Measurements from ENCODE around the gene DMD.

GRCh38 chrX:31449965-31450364 is 1761.4 kb downstream of the DMD start:
- TF ChIP-seq, protein P1, sequence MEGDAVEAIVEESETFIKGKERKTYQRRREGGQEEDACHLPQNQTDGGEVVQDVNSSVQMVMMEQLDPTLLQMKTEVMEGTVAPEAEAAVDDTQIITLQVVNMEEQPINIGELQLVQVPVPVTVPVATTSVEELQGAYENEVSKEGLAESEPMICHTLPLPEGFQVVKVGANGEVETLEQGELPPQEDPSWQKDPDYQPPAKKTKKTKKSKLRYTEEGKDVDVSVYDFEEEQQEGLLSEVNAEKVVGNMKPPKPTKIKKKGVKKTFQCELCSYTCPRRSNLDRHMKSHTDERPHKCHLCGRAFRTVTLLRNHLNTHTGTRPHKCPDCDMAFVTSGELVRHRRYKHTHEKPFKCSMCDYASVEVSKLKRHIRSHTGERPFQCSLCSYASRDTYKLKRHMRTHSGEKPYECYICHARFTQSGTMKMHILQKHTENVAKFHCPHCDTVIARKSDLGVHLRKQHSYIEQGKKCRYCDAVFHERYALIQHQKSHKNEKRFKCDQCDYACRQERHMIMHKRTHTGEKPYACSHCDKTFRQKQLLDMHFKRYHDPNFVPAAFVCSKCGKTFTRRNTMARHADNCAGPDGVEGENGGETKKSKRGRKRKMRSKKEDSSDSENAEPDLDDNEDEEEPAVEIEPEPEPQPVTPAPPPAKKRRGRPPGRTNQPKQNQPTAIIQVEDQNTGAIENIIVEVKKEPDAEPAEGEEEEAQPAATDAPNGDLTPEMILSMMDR (IDR thresholded peaks at IDR 0.05): no peak
- TF ChIP-seq POLR2A (IDR thresholded peaks at IDR 0.05): no peak
- no peak for TF ChIP-seq EP300 (IDR thresholded peaks at IDR 0.05)

Data from ovary (tissue), 3 donors.